Measurements from ENCODE around the gene MEGF6.

The MEGF6 gene

DNA sequence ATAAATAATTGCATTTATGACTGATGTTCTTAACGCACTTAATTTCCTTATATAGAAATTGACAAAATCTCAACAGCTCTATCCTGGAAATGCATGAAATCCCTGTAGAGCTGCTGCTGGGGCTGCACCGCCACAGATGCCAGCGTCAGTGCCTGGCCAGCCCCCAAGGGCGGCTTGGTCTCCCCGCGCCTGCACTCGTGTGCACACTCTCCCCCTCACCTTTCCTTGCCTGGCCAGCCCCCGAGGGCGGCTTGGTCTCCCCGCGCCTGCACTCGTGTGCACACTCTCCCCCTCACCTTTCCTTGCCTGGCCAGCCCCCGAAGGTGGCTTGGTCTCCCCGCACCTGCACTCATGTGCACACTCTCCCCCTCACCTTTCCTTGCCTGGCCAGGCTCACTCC lies 24.8 kb upstream of the MEGF6 start:
- no peak for DNase-seq (ENCODE audit: extremely low read depth, low read depth)
- TF ChIP-seq, protein P1, sequence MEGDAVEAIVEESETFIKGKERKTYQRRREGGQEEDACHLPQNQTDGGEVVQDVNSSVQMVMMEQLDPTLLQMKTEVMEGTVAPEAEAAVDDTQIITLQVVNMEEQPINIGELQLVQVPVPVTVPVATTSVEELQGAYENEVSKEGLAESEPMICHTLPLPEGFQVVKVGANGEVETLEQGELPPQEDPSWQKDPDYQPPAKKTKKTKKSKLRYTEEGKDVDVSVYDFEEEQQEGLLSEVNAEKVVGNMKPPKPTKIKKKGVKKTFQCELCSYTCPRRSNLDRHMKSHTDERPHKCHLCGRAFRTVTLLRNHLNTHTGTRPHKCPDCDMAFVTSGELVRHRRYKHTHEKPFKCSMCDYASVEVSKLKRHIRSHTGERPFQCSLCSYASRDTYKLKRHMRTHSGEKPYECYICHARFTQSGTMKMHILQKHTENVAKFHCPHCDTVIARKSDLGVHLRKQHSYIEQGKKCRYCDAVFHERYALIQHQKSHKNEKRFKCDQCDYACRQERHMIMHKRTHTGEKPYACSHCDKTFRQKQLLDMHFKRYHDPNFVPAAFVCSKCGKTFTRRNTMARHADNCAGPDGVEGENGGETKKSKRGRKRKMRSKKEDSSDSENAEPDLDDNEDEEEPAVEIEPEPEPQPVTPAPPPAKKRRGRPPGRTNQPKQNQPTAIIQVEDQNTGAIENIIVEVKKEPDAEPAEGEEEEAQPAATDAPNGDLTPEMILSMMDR (IDR thresholded peaks at IDR 0.05; ENCODE audit: low read depth, low read length), result no peak

GRCh38 chr1:3634059-3634800 lies 22.9 kb upstream of the MEGF6 start:
- no peak for DNase-seq (ENCODE audit: extremely low read depth, low read depth)
- TF ChIP-seq, protein P1 (IDR thresholded peaks at IDR 0.05; ENCODE audit: low read depth, low read length), result no peak

DNA sequence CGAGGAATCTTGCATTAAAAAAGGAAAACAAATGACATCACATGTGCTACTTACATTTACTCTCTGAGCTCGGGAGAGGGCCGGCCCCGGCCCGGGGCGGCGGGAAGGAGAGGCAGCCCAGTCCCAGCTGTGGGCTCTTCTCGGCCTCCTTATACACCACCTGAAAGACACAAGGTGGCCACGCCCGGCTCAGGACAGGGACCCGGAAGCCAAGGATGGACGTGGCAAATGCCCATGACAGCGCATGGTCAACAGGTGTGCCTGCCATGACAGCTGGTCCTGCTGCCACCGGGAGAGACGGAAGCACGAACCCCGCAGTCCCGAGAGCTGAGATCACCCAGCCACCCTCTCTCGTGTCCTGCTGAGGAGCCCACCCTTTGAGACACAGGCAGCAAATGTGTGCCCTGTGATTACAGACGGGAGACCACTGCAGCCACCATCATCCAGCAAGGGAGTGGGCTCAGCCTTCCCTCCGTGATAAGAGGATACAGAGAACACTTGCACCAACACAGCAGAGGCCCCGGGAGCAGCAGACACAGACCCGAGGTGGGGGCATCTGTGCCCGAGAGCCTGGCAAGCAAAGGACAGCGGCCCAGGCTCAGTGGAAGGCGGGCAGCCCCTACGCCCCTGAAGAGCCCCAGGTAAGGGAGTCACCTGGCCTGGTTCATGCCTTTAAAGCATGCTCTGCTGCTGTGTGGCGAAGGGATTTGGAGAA lies 22.2 kb upstream of the MEGF6 start:
- TF ChIP-seq, protein P1 (IDR thresholded peaks at IDR 0.05; ENCODE audit: low read depth, low read length), result no peak
- DNase-seq (ENCODE audit: extremely low read depth, low read depth), result no peak

- DNase-seq (ENCODE audit: extremely low read depth, low read depth), result no peak
- TF ChIP-seq, protein P1 (IDR thresholded peaks at IDR 0.05; ENCODE audit: low read depth, low read length), result no peak
Measured at GRCh38 chr1:3632716-3633343, 21.5 kb upstream of the MEGF6 start.

DNA sequence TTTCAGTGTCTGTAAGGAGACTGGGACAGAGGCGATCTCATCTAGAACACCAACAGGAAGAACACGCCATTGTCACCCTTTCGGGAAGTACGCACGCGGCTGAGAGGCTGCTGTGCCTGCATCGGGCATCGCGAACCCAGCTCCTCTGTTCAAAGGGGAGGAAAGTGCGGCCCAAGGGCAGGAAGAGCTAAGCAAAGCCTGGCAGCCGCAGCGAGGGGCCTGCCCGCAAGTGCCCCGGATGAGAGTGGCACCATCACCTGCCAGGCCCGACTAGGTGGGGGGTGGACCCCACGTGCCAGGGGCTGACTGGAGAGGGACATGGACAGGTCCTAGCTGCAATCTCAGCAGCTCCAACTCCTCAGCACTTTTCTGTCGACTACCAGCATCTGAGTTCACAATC lies 21.0 kb upstream of the MEGF6 start:
- TF ChIP-seq, protein P1 (IDR thresholded peaks at IDR 0.05; ENCODE audit: low read depth, low read length), result no peak

GRCh38 chr1:3631320-3632260 lies 20.3 kb upstream of the MEGF6 start:
- no peak for DNase-seq (ENCODE audit: extremely low read depth, low read depth)
- TF ChIP-seq, protein P1 (IDR thresholded peaks at IDR 0.05; ENCODE audit: low read depth, low read length), result no peak

More for the DNA sequence above, 21.0 kb upstream of the MEGF6 start:
- DNase-seq (ENCODE audit: extremely low read depth, low read depth), result no peak
